Kidney (tissue), 14 donors: Measurements from ENCODE around the gene PHACTR4. TPM values are rescaled to one million over a fixed set of nuclear protein-coding genes. Genes with fewer than 3 reads are reported as not detected.

Experiments
- DNase-seq, 5 donors: peaks; one replicate each; pipeline ENCODE4 v3.0.0-alpha.2; 2013 to 2020
- FAIRE-seq: peaks from 2 replicates; lab custom pipeline; 2012; peaks lifted over from hg19 to GRCh38; lab: Jason Lieb, UNC
- H3K27ac ChIP-seq, 2 donors: one replicate each; pipeline ENCODE4 v1.7.0; 2013; ENCODE audit warnings: low read depth in 2 of 2, low read length in 2 of 2, inconsistent platforms in 1 of 2
- H3K27me3 ChIP-seq: one replicate; pipeline ENCODE4 v1.7.1; 2013; ENCODE audit warnings: low read length, inconsistent platforms; ENCODE audit not compliant: control insufficient read depth, insufficient read depth
- H3K36me3 ChIP-seq, 3 donors: one replicate each; pipeline versions ENCODE4 v1.7.0 to v1.7.1; 2013; ENCODE audit warnings: low read length in 3 of 3, control low read depth in 1 of 3, inconsistent platforms in 1 of 3; ENCODE audit not compliant: insufficient read depth in 3 of 3, control insufficient read depth in 2 of 3
- H3K4me1 ChIP-seq, 3 donors: one replicate each; pipeline versions ENCODE4 v1.7.0 to v1.7.1; 2013; ENCODE audit warnings: low read length in 3 of 3, inconsistent platforms in 1 of 3, low read depth in 1 of 3; ENCODE audit not compliant: control insufficient read depth in 2 of 3, insufficient read depth in 2 of 3
- H3K4me3 ChIP-seq, 3 donors: one replicate each; pipeline versions ENCODE4 v1.7.0 to v1.8.1; 2013; ENCODE audit warnings: low read length in 3 of 3, control low read depth in 1 of 3, inconsistent platforms in 1 of 3
- H3K9ac ChIP-seq, 3 donors: one replicate each; pipeline versions ENCODE4 v1.7.0 to v1.7.1; 2013; ENCODE audit warnings: low read length in 3 of 3, control low read depth in 1 of 3, inconsistent platforms in 1 of 3
- H3K9me3 ChIP-seq, 3 donors: one replicate each; pipeline versions ENCODE4 v1.7.0 to v1.7.1; 2013; ENCODE audit warnings: low read length in 3 of 3, control low read depth in 1 of 3, inconsistent platforms in 1 of 3; ENCODE audit not compliant: control insufficient read depth in 2 of 3, insufficient read depth in 1 of 3
- CTCF ChIP-seq: IDR thresholded peaks from 3 replicates; pipeline ENCODE4 v1.5.1; 2012; ENCODE audit warnings: mild to moderate bottlenecking, moderate library complexity, borderline replicate concordance; ENCODE audit not compliant: insufficient read depth; ENCODE audit errors: extremely low read depth
- intact Hi-C: fragments of 100-400 bp; cut with DNase I; formaldehyde crosslinking; loops from one replicate; pipeline ENCODE4 v1.11.1; 2022
- polyA plus RNA-seq: library from polyadenylated mRNA; stranded (reverse); fragments of 350-450 nt; fragmentation: Illumina TruSeq; extraction: RNeasy Lipid Tissue Mini Kit (QIAGEN cat#74804); gene quantifications from one replicate; pipeline ENCODE4 v1.2.3, GENCODE V29; 2014; ENCODE audit warnings: low read depth, low replicate concordance; ENCODE audit not compliant: insufficient read depth
- total RNA-seq: library from RNA; stranded (reverse); fragmentation: NEBNext Ultra II Directional; extraction: Animal tissue kit (Norgen Biotek cat#: 25700); gene quantifications from one replicate; pipeline ENCODE4 v1.2.1, GENCODE V29; 2021
- donor health status: control.
- donor health status: control.
- donor health status: control.
- donor health status: control.
- donor health status: control.
- donor health status: DM: yes; HTN: yes; CAD: no.
- donor health status: Normal renal cell carcinoma (clear cell type).

PHACTR4 gene
- total and polyA plus RNA-seq, 2 donors from 2014 or later: 23.2 to 51.5 TPM

GRCh38 chr1:28482702-28483101, 113.2 kb downstream of the PHACTR4 start:
- Histone ChIP-seq H3K9me3 (no peaks in the 10 kb centered on the region), H3K4me1 (no peaks in the 10 kb centered on the region), H3K27me3 (no peaks in the 10 kb centered on the region), H3K27ac (no peak overlapping the region), H3K36me3 (peaks cover 7 to 33% (median 12%) of the 10 kb centered on the region in 3 donors), H3K4me3 (no peak overlapping the region), H3K9ac (no peak overlapping the region)
- no peak for TF ChIP-seq CTCF
- no peak for DNase-seq
- FAIRE-seq: no peak
- intact Hi-C loops: no loop called here

GRCh38 chr1:28494737-28495136, 125.2 kb downstream of the PHACTR4 start:
- Histone ChIP-seq H3K36me3 (peaks cover 11 to 23% (median 18%) of the 10 kb centered on the region in 3 donors), H3K9me3 (no peaks in the 10 kb centered on the region), H3K4me3 (no peak overlapping the region), H3K4me1 (no peaks in the 10 kb centered on the region), H3K27ac (no peak overlapping the region), H3K9ac (no peak overlapping the region), H3K27me3 (no peaks in the 10 kb centered on the region)
- intact Hi-C loops: no loop called here
- no peak for TF ChIP-seq CTCF
- no peak for DNase-seq
- no peak for FAIRE-seq

- Histone ChIP-seq H3K27ac (no peak overlapping the region), H3K27me3 (no peaks in the 10 kb centered on the region), H3K4me1 (no peaks in the 10 kb centered on the region), H3K9me3 (no peaks in the 10 kb centered on the region), H3K4me3 (no peak overlapping the region), H3K9ac (no peak overlapping the region), H3K36me3 (peaks cover 4 to 10% (median 10%) of the 10 kb centered on the region in 3 donors)
- DNase-seq (no peak), FAIRE-seq (no peak)
- intact Hi-C loops: no loop called here
- no peak for TF ChIP-seq CTCF
Measured at GRCh38 chr1:28499553-28499952, 130.0 kb downstream of the PHACTR4 start.

DNA sequence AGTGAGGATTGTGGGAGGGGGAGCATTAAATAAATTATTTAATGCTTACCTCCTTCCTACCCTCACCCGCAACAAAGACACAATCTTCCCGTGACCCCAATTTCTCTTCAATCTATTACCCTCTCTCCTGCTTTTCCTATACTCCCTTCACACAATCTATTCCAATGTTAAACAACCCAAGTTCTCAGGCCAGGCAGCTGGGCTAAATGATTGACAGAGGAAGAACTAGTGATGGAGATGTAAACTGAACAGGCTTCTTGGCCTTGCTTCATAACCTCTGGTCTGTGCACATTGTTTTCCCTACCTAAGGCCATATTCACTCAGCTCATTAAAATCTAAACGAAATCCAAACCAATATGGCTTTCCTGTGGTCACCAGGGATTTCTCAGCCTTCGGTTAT, 132.4 kb downstream of the PHACTR4 start:
- H3K9ac ChIP-seq: no peak overlapping the region
- TF ChIP-seq CTCF: no peak
- H3K9me3 ChIP-seq: no peaks in the 10 kb centered on the region
- intact Hi-C loops: no loop called here
- no peaks in the 10 kb centered on the region for H3K27me3 ChIP-seq
- DNase-seq (no peak), FAIRE-seq (no peak)
- H3K4me1 ChIP-seq: no peaks in the 10 kb centered on the region
- H3K4me3 ChIP-seq: no peak overlapping the region
- no peak overlapping the region for H3K27ac ChIP-seq
- peaks cover under 1 to 3% (median 3%) of the 10 kb centered on the region in 3 donors for H3K36me3 ChIP-seq
